ENCODE data around the gene AIG1. TPM values are rescaled to one million over a fixed set of nuclear protein-coding genes. Genes with fewer than 3 reads are reported as not detected.
"Not testable (repeated sequence)": the region's sequence is repeated elsewhere in the genome, so short reads cannot be mapped to it uniquely, and the experiment has no call there.

AIG1 gene
- total RNA-seq, 1 donor from 2014 or later, result 3.8 TPM

- intact Hi-C loops (cut with micrococcal nuclease), result no loop called here
Observed at GRCh38 chr6:143323729-143324470, 263.2 kb downstream of the AIG1 start.

- intact Hi-C loops (cut with micrococcal nuclease), result no loop called here
Observed at GRCh38 chr6:143325379-143326140, 264.9 kb downstream of the AIG1 start.

- intact Hi-C loops (cut with micrococcal nuclease), result no loop called here
Observed at GRCh38 chr6:143328876-143329275, 268.2 kb downstream of the AIG1 start.

- intact Hi-C loops (cut with micrococcal nuclease), result no loop called here
Observed at GRCh38 chr6:143329323-143329722, 268.6 kb downstream of the AIG1 start.

- intact Hi-C loops (cut with micrococcal nuclease), result no loop called here
Observed at GRCh38 chr6:143331362-143331761, 270.7 kb downstream of the AIG1 start.

GRCh38 chr6:143332153-143332845 lies 271.6 kb downstream of the AIG1 start:
- intact Hi-C loops (cut with micrococcal nuclease), result no loop called here

GRCh38 chr6:143333081-143333480 lies 272.4 kb downstream of the AIG1 start:
- intact Hi-C loops (cut with micrococcal nuclease), result no loop called here

- intact Hi-C loops (cut with micrococcal nuclease), result no loop called here
Observed at GRCh38 chr6:143333749-143334520, 273.2 kb downstream of the AIG1 start.

GRCh38 chr6:143335865-143336264 lies 275.2 kb downstream of the AIG1 start:
- intact Hi-C loops (cut with micrococcal nuclease), result loop anchor here (2.0 kb wide), 1 partner anchor 769 kb away; no protein-coding TSS in a partner anchor

GRCh38 chr6:143336446-143337152 lies 275.9 kb downstream of the AIG1 start:
- intact Hi-C loops (cut with micrococcal nuclease), result loop anchor here (1.0 to 2.0 kb wide), 2 partner anchors 643 to 770 kb away; no protein-coding TSS in a partner anchor

- intact Hi-C loops (cut with micrococcal nuclease), result loop anchor here (1.0 to 2.0 kb wide), 2 partner anchors 644 to 771 kb away; no protein-coding TSS in a partner anchor
Observed at GRCh38 chr6:143337201-143337949, 276.7 kb downstream of the AIG1 start.

- intact Hi-C loops (cut with micrococcal nuclease), result no loop called here
Observed at GRCh38 chr6:143339223-143339622, 278.5 kb downstream of the AIG1 start.

GRCh38 chr6:143345477-143345876 lies 284.8 kb downstream of the AIG1 start:
- intact Hi-C loops (cut with micrococcal nuclease), result not testable (repeated sequence)

- intact Hi-C loops (cut with micrococcal nuclease), result no loop called here
Observed at GRCh38 chr6:143346004-143346403, 285.3 kb downstream of the AIG1 start.

GRCh38 chr6:143348531-143348930 lies 287.8 kb downstream of the AIG1 start:
- intact Hi-C loops (cut with micrococcal nuclease), result no loop called here

- intact Hi-C loops (cut with micrococcal nuclease), result no loop called here
Observed at GRCh38 chr6:143349530-143349929, 288.8 kb downstream of the AIG1 start.

GRCh38 chr6:143356101-143356880 lies 295.6 kb downstream of the AIG1 start:
- intact Hi-C loops (cut with micrococcal nuclease), result no loop called here

- intact Hi-C loops (cut with micrococcal nuclease), result no loop called here
Observed at GRCh38 chr6:143357152-143357551, 296.5 kb downstream of the AIG1 start.
